Activated CD4-positive, alpha-beta T cell treated with anti-CD3 and anti-CD28 coated beads, Interleukin-2, amount 50 U/mL, for 16 hours (primary cell): Measurements from ENCODE around the gene PRKAA1.
A peak's percentile ranks its signal among the peaks of the same experiment; 100 is the strongest.

Experiments
- DNase-seq: peaks from one replicate; pipeline ENCODE4 v3.0.0-alpha.2; 2020

PRKAA1 gene

GRCh38 chr5:40798012-40798800, at the start of gene PRKAA1:
TSS of gene PRKAA1 (minus strand) at chr5:40798374. CDS start at chr5:40798189, 185 bp downstream.
- peak; percentile 90 for DNase-seq

DNA sequence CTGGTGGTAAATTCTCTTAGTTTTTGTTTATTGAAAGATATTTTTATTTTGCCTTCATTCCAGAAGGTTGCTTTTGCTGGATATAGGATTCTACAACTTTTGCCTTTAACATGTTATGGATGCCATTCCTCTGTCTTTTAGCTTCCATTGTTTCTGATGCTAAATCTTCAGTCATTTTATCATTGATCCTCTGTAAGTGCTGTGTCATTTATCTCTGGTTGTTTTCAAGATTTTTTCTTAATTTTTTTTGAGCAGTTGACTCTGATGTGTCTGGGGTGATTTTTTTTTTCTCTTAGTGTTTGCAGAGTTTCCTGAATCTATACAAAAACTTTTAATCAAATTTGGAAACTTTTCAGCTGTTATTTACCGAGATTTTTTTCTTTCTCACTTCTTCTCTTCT, 49.4 kb upstream of the PRKAA1 start:
- DNase-seq: no peak

DNA sequence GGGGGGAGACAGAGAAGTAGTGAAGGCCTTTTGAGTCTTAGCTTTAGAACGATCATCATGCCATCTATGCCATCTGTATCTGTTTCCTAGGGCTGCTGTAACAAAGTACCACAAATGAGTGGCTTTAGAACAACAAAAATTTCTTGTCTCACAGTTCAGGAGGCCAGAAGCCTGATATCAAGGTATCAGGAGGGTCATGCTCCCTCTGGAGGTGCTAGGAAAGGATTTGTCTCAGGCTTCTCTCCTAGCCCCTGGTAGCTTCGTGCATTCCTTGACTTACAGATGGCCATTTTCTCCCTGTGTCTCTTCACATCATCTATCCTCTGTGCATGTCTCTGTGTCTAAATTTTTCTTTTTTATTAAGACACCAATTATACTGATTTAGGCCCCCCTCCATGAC, 48.2 kb upstream of the PRKAA1 start:
- DNase-seq: no peak

- no peak for DNase-seq
Measured at GRCh38 chr5:40844565-40844964, 46.4 kb upstream of the PRKAA1 start.

GRCh38 chr5:40842351-40842750, 44.2 kb upstream of the PRKAA1 start:
- DNase-seq: no peak

- no peak for DNase-seq
Measured at GRCh38 chr5:40841068-40841805, 43.1 kb upstream of the PRKAA1 start, which contains the start of gene CARD6. TSS of gene CARD6 (plus strand) at chr5:40841367. CDS start at chr5:40841383, 16 bp downstream.

- no peak for DNase-seq
Measured at GRCh38 chr5:40838086-40838485, 39.9 kb upstream of the PRKAA1 start.

- DNase-seq: peak; percentile 98
Measured at GRCh38 chr5:40834849-40835787, 36.9 kb upstream of the PRKAA1 start, which contains the start of gene RPL37. TSS of gene RPL37 (minus strand) at chr5:40835222. CDS start at chr5:40835185, 37 bp downstream.

DNA sequence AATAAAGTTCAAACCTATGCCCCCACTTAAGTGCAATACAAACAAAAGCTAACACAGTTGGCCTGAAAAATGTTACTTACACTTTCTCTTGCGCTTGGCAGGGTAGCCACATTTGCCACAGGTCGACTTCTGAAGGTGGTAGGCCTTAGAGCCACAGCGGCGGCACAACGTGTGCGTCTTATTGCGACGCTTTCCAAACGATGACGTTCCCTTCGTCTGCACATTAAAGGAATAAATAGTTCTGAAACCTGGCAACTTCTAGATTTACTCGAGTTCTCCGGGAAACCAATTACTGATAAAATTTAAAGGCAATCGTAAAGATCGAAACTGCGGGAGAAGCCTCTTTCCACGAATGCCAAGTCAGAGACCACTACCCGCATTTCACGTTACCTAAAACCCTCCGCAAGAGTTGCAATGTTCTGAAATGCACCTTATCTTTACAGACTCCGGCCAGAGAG, 36.2 kb upstream of the PRKAA1 start:
- DNase-seq: peak; percentile 37

- no peak for DNase-seq
Measured at GRCh38 chr5:40833712-40834229, 35.6 kb upstream of the PRKAA1 start.

DNA sequence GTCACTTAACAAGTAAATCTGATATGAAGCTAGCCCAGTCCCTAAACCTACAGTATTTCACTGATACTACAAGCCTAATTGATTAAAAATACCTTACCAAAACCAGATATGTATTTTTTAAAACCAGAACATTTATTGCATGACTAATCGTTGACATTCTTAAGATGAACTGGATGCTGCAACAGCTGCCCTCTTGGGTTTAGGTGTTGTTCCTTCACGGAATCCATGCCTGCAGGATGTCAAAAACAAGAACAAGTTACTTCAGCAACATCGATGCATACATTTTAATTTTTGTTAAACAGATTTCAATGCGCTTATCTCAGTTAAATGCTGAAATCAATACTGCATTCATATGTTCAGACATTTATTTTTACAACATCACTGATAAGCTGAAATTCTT, 34.2 kb upstream of the PRKAA1 start:
- no peak for DNase-seq

- DNase-seq: peak; percentile 60
Measured at GRCh38 chr5:40831346-40832210, 33.4 kb upstream of the PRKAA1 start.

GRCh38 chr5:40829748-40830533, 31.8 kb upstream of the PRKAA1 start:
- no peak for DNase-seq

DNA sequence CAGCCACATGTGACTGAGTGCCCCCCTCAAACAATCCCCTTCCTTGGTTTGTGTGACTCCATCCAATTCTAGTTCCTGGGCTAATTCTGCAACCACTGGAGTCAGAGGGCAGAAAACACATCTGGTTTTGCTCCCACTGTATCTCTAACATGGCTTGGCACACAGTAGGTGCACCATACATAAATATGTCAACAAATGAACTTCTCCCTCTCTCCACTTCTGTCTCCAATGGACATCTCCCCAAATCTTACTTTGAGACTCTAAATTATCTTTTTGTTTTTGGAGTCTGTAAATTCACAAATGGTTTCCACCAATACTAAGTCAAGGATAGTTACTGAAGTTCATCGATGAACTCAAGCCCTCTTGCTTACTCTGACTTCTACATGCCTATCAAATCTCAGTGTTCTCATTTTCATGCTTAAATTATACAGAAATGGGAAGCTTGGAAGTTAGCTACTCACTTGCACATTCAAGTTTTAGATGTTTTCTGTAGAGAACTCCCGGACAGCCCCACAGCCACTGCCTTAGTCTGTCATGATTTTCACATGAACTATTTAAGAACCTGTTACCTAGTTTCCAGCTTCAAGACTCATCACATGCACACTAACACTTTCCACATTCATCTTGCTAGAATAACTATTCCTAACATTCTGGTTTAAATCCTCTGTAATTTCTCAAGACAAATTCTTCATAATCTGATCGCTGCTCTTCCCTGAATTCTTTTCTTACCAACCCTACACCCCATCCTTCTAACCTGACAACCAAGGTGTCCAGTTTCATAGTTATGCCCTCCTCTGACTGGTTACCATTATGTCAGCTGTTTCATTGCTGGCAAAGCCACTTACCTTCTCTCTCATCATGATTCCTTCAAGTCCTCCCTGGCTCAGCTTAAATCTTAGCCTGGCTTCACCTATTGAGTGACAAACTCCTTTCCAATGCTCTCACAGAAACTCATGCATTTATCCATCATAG, 30.8 kb upstream of the PRKAA1 start:
- DNase-seq: no peak

GRCh38 chr5:40828021-40828631, 30.0 kb upstream of the PRKAA1 start:
- no peak for DNase-seq

DNA sequence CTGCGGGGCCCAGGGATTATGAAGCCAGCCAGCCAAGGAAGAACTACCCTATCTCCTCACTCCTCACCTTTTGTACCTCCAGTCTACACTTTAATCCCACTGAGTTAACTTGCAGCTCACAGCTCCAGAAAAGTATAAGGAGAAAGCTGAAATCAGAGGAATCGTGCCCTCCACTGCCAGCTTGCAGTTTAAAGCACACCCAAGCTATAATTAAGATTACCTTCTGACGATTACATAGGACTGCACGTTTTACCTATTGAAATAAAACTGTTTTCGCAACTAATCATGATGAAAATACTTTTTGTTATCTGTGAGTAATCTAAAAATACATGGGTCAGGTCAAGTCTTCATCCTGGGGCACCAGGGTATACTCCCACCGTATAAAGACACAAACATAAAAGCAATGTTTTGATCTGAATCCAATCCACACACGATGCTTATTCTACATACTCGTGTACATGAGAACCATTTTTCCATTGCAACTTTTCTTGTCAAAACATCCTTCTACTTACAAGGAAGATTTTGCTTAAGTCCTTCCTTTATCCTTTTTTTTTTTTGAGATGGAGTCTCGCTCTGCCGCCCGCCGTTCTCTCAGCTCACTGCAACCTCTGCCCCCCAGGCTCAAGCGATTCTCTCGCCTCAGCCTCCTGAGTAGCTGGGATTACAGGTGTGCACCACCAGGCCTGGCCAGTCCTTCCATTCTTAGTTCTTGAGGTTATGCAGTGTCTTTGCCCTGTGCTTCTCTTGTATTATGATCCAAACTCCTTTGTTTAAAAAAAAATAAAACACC, 29.2 kb upstream of the PRKAA1 start:
- DNase-seq: no peak

- DNase-seq: no peak
Measured at GRCh38 chr5:40826489-40827187, 28.5 kb upstream of the PRKAA1 start.
